Measurements from ENCODE around the gene PANX1. TPM values are rescaled to one million over a fixed set of nuclear protein-coding genes. Genes with fewer than 3 reads are reported as not detected.
"Not testable (repeated sequence)": the region's sequence is repeated elsewhere in the genome, so short reads cannot be mapped to it uniquely, and the experiment has no call there.

Gene PANX1
- total RNA-seq, 1 experiment from 2014 or later: 39.0 TPM

- intact Hi-C loops (cut with micrococcal nuclease; ENCODE audit: unreplicated experiment): no loop called here
- DNase-seq (ENCODE audit: low spot score): no peak
- no peaks in the 10 kb centered on the region for H3K4me1 ChIP-seq (ENCODE audit: insufficient read depth, low read length, poor library complexity, severe bottlenecking)
- no peaks in the 10 kb centered on the region for H3K36me3 ChIP-seq (ENCODE audit: insufficient read depth, low read length, poor library complexity, severe bottlenecking)
- H3K27ac ChIP-seq (ENCODE audit: low read depth, low read length, poor library complexity, severe bottlenecking): no peak overlapping the region
- no peaks in the 10 kb centered on the region for H3K9me3 ChIP-seq (ENCODE audit: low read depth, low read length, poor library complexity, severe bottlenecking)
- BruUV-seq (replicated peaks): no TSS peak
- CTCF ChIA-PET: no interaction called here
- POLR2A ChIA-PET (ENCODE audit: low non-redundant PET): no interaction called here
- H3K27me3 ChIP-seq (replicated peaks; ENCODE audit: insufficient read depth, low read depth, low read length, poor library complexity): peaks cover 14% of the 10 kb centered on the region
- H3K4me3 ChIP-seq (ENCODE audit: low read depth, low read length, poor library complexity, severe bottlenecking): no peak overlapping the region
- TF ChIP-seq EZH2 (IDR thresholded peaks at IDR 0.05; ENCODE audit: borderline replicate concordance, low read depth, low read length, poor library complexity, severe bottlenecking) (no peak), CTCF (conservative IDR thresholded peaks at IDR 0.05; ENCODE audit: low read depth, low read length) (no peak)
Observed at GRCh38 chr11:94112206-94112953, 16.3 kb upstream of the PANX1 start.

GRCh38 chr11:94117197-94117574, 11.5 kb upstream of the PANX1 start:
- CTCF ChIA-PET: no interaction called here
- H3K4me3 ChIP-seq (ENCODE audit: low read depth, low read length, poor library complexity, severe bottlenecking): no peak overlapping the region
- no peaks in the 10 kb centered on the region for H3K4me1 ChIP-seq (ENCODE audit: insufficient read depth, low read length, poor library complexity, severe bottlenecking)
- H3K27me3 ChIP-seq (replicated peaks; ENCODE audit: insufficient read depth, low read depth, low read length, poor library complexity): peaks cover 10% of the 10 kb centered on the region
- POLR2A ChIA-PET (ENCODE audit: low non-redundant PET): no interaction called here
- no peak for TF ChIP-seq EZH2 (IDR thresholded peaks at IDR 0.05; ENCODE audit: borderline replicate concordance, low read depth, low read length, poor library complexity, severe bottlenecking)
- BruUV-seq (replicated peaks): no TSS peak
- H3K9me3 ChIP-seq (ENCODE audit: low read depth, low read length, poor library complexity, severe bottlenecking): no peaks in the 10 kb centered on the region
- H3K36me3 ChIP-seq (ENCODE audit: insufficient read depth, low read length, poor library complexity, severe bottlenecking): no peaks in the 10 kb centered on the region
- H3K27ac ChIP-seq (ENCODE audit: low read depth, low read length, poor library complexity, severe bottlenecking): no peak overlapping the region
- intact Hi-C loops (cut with micrococcal nuclease; ENCODE audit: unreplicated experiment): no loop called here
- no peak for DNase-seq (ENCODE audit: low spot score)

GRCh38 chr11:94117871-94118270, 10.8 kb upstream of the PANX1 start:
- no peaks in the 10 kb centered on the region for H3K36me3 ChIP-seq (ENCODE audit: insufficient read depth, low read length, poor library complexity, severe bottlenecking)
- no peak for DNase-seq (ENCODE audit: low spot score)
- no peak overlapping the region for H3K27ac ChIP-seq (ENCODE audit: low read depth, low read length, poor library complexity, severe bottlenecking)
- POLR2A ChIA-PET (ENCODE audit: low non-redundant PET): no interaction called here
- H3K27me3 ChIP-seq (replicated peaks; ENCODE audit: insufficient read depth, low read depth, low read length, poor library complexity): peaks cover 4% of the 10 kb centered on the region
- no TSS peak for BruUV-seq (replicated peaks)
- H3K4me3 ChIP-seq (ENCODE audit: low read depth, low read length, poor library complexity, severe bottlenecking): no peak overlapping the region
- H3K9me3 ChIP-seq (ENCODE audit: low read depth, low read length, poor library complexity, severe bottlenecking): no peaks in the 10 kb centered on the region
- CTCF ChIA-PET: no interaction called here
- no peaks in the 10 kb centered on the region for H3K4me1 ChIP-seq (ENCODE audit: insufficient read depth, low read length, poor library complexity, severe bottlenecking)
- no peak for TF ChIP-seq EZH2 (IDR thresholded peaks at IDR 0.05; ENCODE audit: borderline replicate concordance, low read depth, low read length, poor library complexity, severe bottlenecking)
- no peak for TF ChIP-seq CTCF (conservative IDR thresholded peaks at IDR 0.05; ENCODE audit: low read depth, low read length)
- intact Hi-C loops (cut with micrococcal nuclease; ENCODE audit: unreplicated experiment): no loop called here

GRCh38 chr11:94119676-94120075, 9.0 kb upstream of the PANX1 start:
- ChIA-PET CTCF (interaction anchor here (0.6 kb wide), 1 partner anchor 9 kb away, joined by 10 read pairs; the partner anchor contains the start of gene PANX1), POLR2A (ENCODE audit: low non-redundant PET) (interaction anchor here (0.6 kb wide), 1 partner anchor 9 kb away, joined by 5 read pairs; the partner anchor contains the start of gene PANX1)
- DNase-seq (ENCODE audit: low spot score); H3K9me3 ChIP-seq (ENCODE audit: low read depth, low read length, poor library complexity, severe bottlenecking); intact Hi-C loops (cut with micrococcal nuclease; ENCODE audit: unreplicated experiment); BruUV-seq (replicated peaks); H3K36me3 ChIP-seq (ENCODE audit: insufficient read depth, low read length, poor library complexity, severe bottlenecking); H3K4me1 ChIP-seq (ENCODE audit: insufficient read depth, low read length, poor library complexity, severe bottlenecking); H3K27ac ChIP-seq (ENCODE audit: low read depth, low read length, poor library complexity, severe bottlenecking); H3K4me3 ChIP-seq (ENCODE audit: low read depth, low read length, poor library complexity, severe bottlenecking); H3K27me3 ChIP-seq (replicated peaks; ENCODE audit: insufficient read depth, low read depth, low read length, poor library complexity): not testable (repeated sequence)

- DNase-seq (ENCODE audit: low spot score); H3K4me3 ChIP-seq (ENCODE audit: low read depth, low read length, poor library complexity, severe bottlenecking); intact Hi-C loops (cut with micrococcal nuclease; ENCODE audit: unreplicated experiment); H3K9me3 ChIP-seq (ENCODE audit: low read depth, low read length, poor library complexity, severe bottlenecking); H3K4me1 ChIP-seq (ENCODE audit: insufficient read depth, low read length, poor library complexity, severe bottlenecking); H3K27me3 ChIP-seq (replicated peaks; ENCODE audit: insufficient read depth, low read depth, low read length, poor library complexity); H3K36me3 ChIP-seq (ENCODE audit: insufficient read depth, low read length, poor library complexity, severe bottlenecking); CTCF ChIA-PET; H3K27ac ChIP-seq (ENCODE audit: low read depth, low read length, poor library complexity, severe bottlenecking); BruUV-seq (replicated peaks): not testable (repeated sequence)
- POLR2A ChIA-PET (ENCODE audit: low non-redundant PET): interaction anchor here (0.6 kb wide), 1 partner anchor 8 kb away, joined by 5 read pairs; the partner anchor contains the start of gene PANX1
Observed at GRCh38 chr11:94120516-94120915, 8.1 kb upstream of the PANX1 start.

Data from A673 (cell line).